CD4-positive, alpha-beta memory T cell (primary cell): Measurements from ENCODE around the gene PTPN12. TPM values are rescaled to one million over a fixed set of nuclear protein-coding genes. Genes with fewer than 3 reads are reported as not detected.

ENCODE experiments used
- CTCF ChIA-PET: fragments of 350-600 bp; sonication (Branson Sonifier 250); formaldehyde crosslinking; loops from one replicate; lab custom pipeline; 2021; ENCODE audit warnings: inconsistent platforms; ENCODE audit not compliant: partially characterized antibody; lab: Charles Lee
- POLR2A ChIA-PET: fragments of 350-600 bp; sonication (Branson Sonifier 250); formaldehyde crosslinking; loops from one replicate; lab custom pipeline; 2021; ENCODE audit not compliant: partially characterized antibody; lab: Charles Lee
- DNase-seq, 5 donors: peaks; one replicate each; pipeline versions ENCODE4 v3.0.0 to v3.0.0-alpha.2; 2020 to 2022; ENCODE audit warnings: mixed read lengths in 1 of 5
- H3K27ac ChIP-seq: one replicate; pipeline ENCODE4 v1.7.0; 2013; ENCODE audit warnings: low read depth, low read length
- H3K27me3 ChIP-seq: 2 replicates; pipeline ENCODE4 v1.7.0; 2013; ENCODE audit warnings: mild to moderate bottlenecking, low read length, moderate library complexity; ENCODE audit not compliant: insufficient read depth
- H3K36me3 ChIP-seq: 2 replicates; pipeline ENCODE4 v1.7.0; 2013; ENCODE audit warnings: mild to moderate bottlenecking, low read length, moderate library complexity; ENCODE audit not compliant: insufficient read depth
- H3K4me1 ChIP-seq: 2 replicates; pipeline ENCODE4 v1.7.0; 2013; ENCODE audit warnings: mild to moderate bottlenecking, low read length, moderate library complexity; ENCODE audit not compliant: insufficient read depth
- H3K4me3 ChIP-seq, 2 donors: one replicate each; pipeline ENCODE4 v1.7.0; 2013; ENCODE audit warnings: low read length in 2 of 2, mild to moderate bottlenecking in 1 of 2
- H3K9me3 ChIP-seq, 2 donors: one replicate each; pipeline ENCODE4 v1.7.0; 2013; ENCODE audit warnings: low read length in 2 of 2, control low read depth in 1 of 2; ENCODE audit not compliant: control insufficient read depth in 1 of 2
- H3K27ac Mint-ChIP-seq, 7 donors: one replicate each; pipeline ENCODE4 v1.8.0; 2020 to 2021; ENCODE audit warnings: mixed read lengths in 7 of 7, mild to moderate bottlenecking in 6 of 7, inconsistent platforms in 3 of 7, moderate library complexity in 3 of 7
- H3K27me3 Mint-ChIP-seq, 2 donors: one replicate each; pipeline ENCODE4 v1.8.0; 2020 to 2021; ENCODE audit warnings: mixed read lengths in 2 of 2
- H3K36me3 Mint-ChIP-seq, 2 donors: one replicate each; pipeline ENCODE4 v1.8.0; 2020 to 2021; ENCODE audit warnings: mixed read lengths in 2 of 2, inconsistent platforms in 1 of 2, mild to moderate bottlenecking in 1 of 2
- H3K4me1 Mint-ChIP-seq, 4 donors: one replicate each; pipeline ENCODE4 v1.8.0; 2020 to 2021; ENCODE audit warnings: mixed read lengths in 4 of 4, mild to moderate bottlenecking in 1 of 4
- H3K4me3 Mint-ChIP-seq, 8 donors: one replicate each; pipeline ENCODE4 v1.8.0; 2020 to 2021; ENCODE audit warnings: mixed read lengths in 8 of 8, mild to moderate bottlenecking in 7 of 8, moderate library complexity in 6 of 8, inconsistent platforms in 3 of 8
- H3K9me3 Mint-ChIP-seq, 8 donors: one replicate each; pipeline ENCODE4 v1.8.0; 2020 to 2021; ENCODE audit warnings: mixed read lengths in 8 of 8, mild to moderate bottlenecking in 5 of 8, inconsistent platforms in 3 of 8, moderate library complexity in 1 of 8
- intact Hi-C: fragments of 100-400 bp; cut with micrococcal nuclease; formaldehyde crosslinking; loops from one replicate; pipeline ENCODE4 v1.15.1; 2023
- polyA plus RNA-seq, 2 donors: library from polyadenylated mRNA; unstranded; fragments of 300-500 nt; fragmentation: Illumina TruSeq; gene quantifications; one replicate each; pipeline ENCODE4 v1.2.3, GENCODE V29; 2021
- total RNA-seq, 2 experiments: library from RNA; stranded (reverse); gene quantifications; one replicate each; pipeline ENCODE4 v1.2.3, GENCODE V29; 2021

Gene PTPN12
- total and polyA plus RNA-seq, 4 experiments from 2014 or later, result 0.90 to 24.4 (median 10.1) TPM

GRCh38 chr7:77619314-77619713 is 82.2 kb downstream of the PTPN12 start:
- Histone ChIP-seq H3K9me3 (no peaks in the 10 kb centered on the region), H3K4me3 (no peak overlapping the region), H3K27ac (no peak overlapping the region), H3K36me3 (no peaks in the 10 kb centered on the region), H3K27me3 (no peaks in the 10 kb centered on the region), H3K4me1 (no peaks in the 10 kb centered on the region)
- ChIA-PET CTCF (no interaction called here), POLR2A (no interaction called here)
- Mint-ChIP-seq H3K27me3 (no peaks in the 10 kb centered on the region), H3K4me1 (no peaks in the 10 kb centered on the region), H3K27ac (no peak overlapping the region), H3K36me3 (peaks cover 9 to 11% of the 10 kb centered on the region in 2 donors), H3K9me3 (no peaks in the 10 kb centered on the region), H3K4me3 (no peak overlapping the region)
- no peak for DNase-seq
- intact Hi-C loops, result no loop called here

- Histone ChIP-seq H3K4me1 (no peaks in the 10 kb centered on the region), H3K9me3 (no peaks in the 10 kb centered on the region), H3K36me3 (no peaks in the 10 kb centered on the region), H3K4me3 (no peak overlapping the region), H3K27me3 (no peaks in the 10 kb centered on the region), H3K27ac (no peak overlapping the region)
- CTCF ChIA-PET, result no interaction called here
- POLR2A ChIA-PET, result no interaction called here
- Mint-ChIP-seq H3K27ac (peak overlapping the region in 1 of 7 donors; percentile 69), H3K4me3 (no peak overlapping the region), H3K36me3 (peaks cover 21% of the 10 kb centered on the region in 2 donors), H3K27me3 (no peaks in the 10 kb centered on the region), H3K4me1 (no peaks in the 10 kb centered on the region), H3K9me3 (no peaks in the 10 kb centered on the region)
- DNase-seq, result no peak
- intact Hi-C loops, result no loop called here
Observed at GRCh38 chr7:77626586-77627308, 89.7 kb downstream of the PTPN12 start.

- Histone ChIP-seq H3K36me3 (no peaks in the 10 kb centered on the region), H3K4me3 (no peak overlapping the region), H3K27me3 (no peaks in the 10 kb centered on the region), H3K9me3 (no peaks in the 10 kb centered on the region), H3K27ac (no peak overlapping the region), H3K4me1 (no peaks in the 10 kb centered on the region)
- POLR2A ChIA-PET, result no interaction called here
- H3K9me3 Mint-ChIP-seq, result no peaks in the 10 kb centered on the region
- peak overlapping the region in 1 of 7 donors; percentile 69 for H3K27ac Mint-ChIP-seq
- intact Hi-C loops, result no loop called here
- CTCF ChIA-PET, result no interaction called here
- no peak for DNase-seq
- no peaks in the 10 kb centered on the region for H3K27me3 Mint-ChIP-seq
- peaks cover 16 to 21% of the 10 kb centered on the region in 2 donors for H3K36me3 Mint-ChIP-seq
- no peak overlapping the region for H3K4me3 Mint-ChIP-seq
- H3K4me1 Mint-ChIP-seq, result no peaks in the 10 kb centered on the region
Observed at GRCh38 chr7:77627309-77627676, 90.2 kb downstream of the PTPN12 start.

GRCh38 chr7:77629797-77630196 is 92.7 kb downstream of the PTPN12 start:
- H3K27me3 Mint-ChIP-seq, result no peaks in the 10 kb centered on the region
- no peak overlapping the region for H3K4me3 ChIP-seq
- H3K27me3 ChIP-seq, result no peaks in the 10 kb centered on the region
- no peak overlapping the region for H3K4me3 Mint-ChIP-seq
- no peak for DNase-seq
- no peak overlapping the region for H3K27ac ChIP-seq
- POLR2A ChIA-PET, result no interaction called here
- no peaks in the 10 kb centered on the region for H3K36me3 ChIP-seq
- CTCF ChIA-PET, result interaction anchor here (0.6 to 2.4 kb wide), 2 partner anchors 22 to 80 kb away, joined by 3 to 12 read pairs; no protein-coding TSS in a partner anchor
- H3K27ac Mint-ChIP-seq, result no peak overlapping the region
- H3K9me3 Mint-ChIP-seq, result no peaks in the 10 kb centered on the region
- no peaks in the 10 kb centered on the region for H3K4me1 ChIP-seq
- intact Hi-C loops, result no loop called here
- no peaks in the 10 kb centered on the region for H3K9me3 ChIP-seq
- H3K36me3 Mint-ChIP-seq, result peaks cover 16 to 19% of the 10 kb centered on the region in 2 donors
- no peaks in the 10 kb centered on the region for H3K4me1 Mint-ChIP-seq

- intact Hi-C loops, result no loop called here
- no peak for DNase-seq
- H3K36me3 Mint-ChIP-seq, result peaks cover 8 to 10% of the 10 kb centered on the region in 2 donors
- Histone ChIP-seq H3K36me3 (no peaks in the 10 kb centered on the region), H3K27me3 (no peaks in the 10 kb centered on the region), H3K9me3 (no peaks in the 10 kb centered on the region), H3K4me1 (no peaks in the 10 kb centered on the region), H3K27ac (no peak overlapping the region), H3K4me3 (no peak overlapping the region)
- H3K9me3 Mint-ChIP-seq, result no peaks in the 10 kb centered on the region
- H3K4me3 Mint-ChIP-seq, result no peak overlapping the region
- H3K27ac Mint-ChIP-seq, result no peak overlapping the region
- H3K27me3 Mint-ChIP-seq, result no peaks in the 10 kb centered on the region
- POLR2A ChIA-PET, result no interaction called here
- no peaks in the 10 kb centered on the region for H3K4me1 Mint-ChIP-seq
- CTCF ChIA-PET, result interaction anchor here (2.5 kb wide), 1 partner anchor 20 kb away, joined by 9 read pairs; no protein-coding TSS in a partner anchor
Observed at GRCh38 chr7:77631820-77632219, 94.7 kb downstream of the PTPN12 start.

- H3K9me3 ChIP-seq, result no peaks in the 10 kb centered on the region
- H3K4me3 Mint-ChIP-seq, result no peak overlapping the region
- H3K9me3 Mint-ChIP-seq, result no peaks in the 10 kb centered on the region
- H3K36me3 ChIP-seq, result no peaks in the 10 kb centered on the region
- H3K36me3 Mint-ChIP-seq, result peaks cover 0 to 11% of the 10 kb centered on the region in 2 donors
- no peak for DNase-seq
- intact Hi-C loops, result no loop called here
- no peak overlapping the region for H3K4me3 ChIP-seq
- H3K4me1 ChIP-seq, result no peaks in the 10 kb centered on the region
- ChIA-PET POLR2A (interaction anchor here (1.0 kb wide), 1 partner anchor 103 kb away, joined by 3 read pairs; no protein-coding TSS in a partner anchor), CTCF (no interaction called here)
- H3K27ac Mint-ChIP-seq, result no peak overlapping the region
- no peaks in the 10 kb centered on the region for H3K4me1 Mint-ChIP-seq
- H3K27me3 Mint-ChIP-seq, result no peaks in the 10 kb centered on the region
- no peak overlapping the region for H3K27ac ChIP-seq
- no peaks in the 10 kb centered on the region for H3K27me3 ChIP-seq
Observed at GRCh38 chr7:77644774-77645173, 107.7 kb downstream of the PTPN12 start.

- Histone ChIP-seq H3K27ac (no peak overlapping the region), H3K36me3 (no peaks in the 10 kb centered on the region), H3K27me3 (no peaks in the 10 kb centered on the region), H3K4me3 (no peak overlapping the region), H3K4me1 (no peaks in the 10 kb centered on the region), H3K9me3 (no peaks in the 10 kb centered on the region)
- Mint-ChIP-seq H3K9me3 (no peaks in the 10 kb centered on the region), H3K36me3 (peaks cover 0 to 7% of the 10 kb centered on the region in 2 donors), H3K27ac (no peak overlapping the region), H3K4me3 (no peak overlapping the region), H3K27me3 (no peaks in the 10 kb centered on the region), H3K4me1 (peaks cover 0 to 2% (median 0%) of the 10 kb centered on the region in 4 donors)
- intact Hi-C loops, result no loop called here
- CTCF ChIA-PET, result interaction anchor here (0.8 to 14.0 kb wide), 4 partner anchors 9 to 321 kb away, joined by 3 to 176 read pairs (median 10); no protein-coding TSS in a partner anchor
- POLR2A ChIA-PET, result no interaction called here
- no peak for DNase-seq
Observed at GRCh38 chr7:77648742-77649338, 111.7 kb downstream of the PTPN12 start.
